Stimulated activated CD8-positive, alpha-beta memory T cell treated with anti-CD3 and anti-CD28 coated beads, Interleukin-4, amount 100 ng/mL, for 1 hour (primary cell): ENCODE results near the gene KLHL26.

Experiments used
- DNase-seq, 2 donors: peaks; one replicate each; pipeline ENCODE4 v3.0.0-alpha.2; 2020; ENCODE audit warnings: low read depth in 2 of 2, low spot score in 1 of 2

KLHL26 gene

DNA sequence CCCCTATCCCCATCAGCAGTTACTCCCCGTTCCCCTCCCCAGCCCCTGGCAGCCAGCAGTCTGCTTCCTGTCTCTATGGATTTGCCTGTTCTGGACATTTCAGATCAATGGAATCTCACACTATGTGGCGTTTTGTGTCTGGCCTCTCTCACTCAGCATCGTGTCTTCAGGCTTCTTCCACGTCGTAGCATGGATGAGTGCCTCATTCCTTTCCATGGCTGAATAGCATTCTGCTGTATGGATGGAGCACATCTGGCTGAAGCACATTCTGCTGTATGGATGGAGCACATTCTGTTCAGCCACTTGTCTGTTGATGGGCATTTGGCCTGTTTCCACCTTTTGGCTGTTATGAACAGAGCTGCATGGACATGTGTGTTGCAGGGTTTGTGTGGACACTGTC lies 76.2 kb downstream of the KLHL26 start:
- DNase-seq: no peak

DNA sequence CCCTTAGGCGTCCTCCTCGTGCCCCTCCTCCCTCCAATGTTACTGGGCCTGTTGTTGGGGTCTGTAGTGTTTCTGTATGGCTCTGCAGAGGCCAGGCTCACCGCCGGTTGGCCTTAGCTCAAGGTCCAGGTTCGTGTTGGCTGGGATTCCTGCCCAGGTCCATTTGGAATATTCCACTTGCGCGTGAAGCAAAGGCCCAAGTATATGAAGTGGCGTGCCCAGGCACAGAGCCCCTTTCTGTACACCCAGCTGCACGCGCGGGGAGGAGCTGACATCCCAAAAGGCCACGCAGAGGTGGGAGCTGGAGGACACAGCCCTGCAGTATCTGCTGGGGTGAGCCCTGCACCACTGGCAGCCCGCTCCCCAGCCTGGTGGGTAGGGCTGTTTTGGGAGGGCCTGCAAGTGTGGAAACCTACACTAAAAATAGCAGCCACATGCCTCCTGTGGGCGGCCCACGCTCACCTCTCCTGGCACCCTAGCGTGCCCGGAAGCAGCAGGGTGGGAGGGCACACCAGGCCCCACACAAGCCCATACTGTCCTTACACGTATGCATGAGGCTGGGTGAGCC lies 76.8 kb downstream of the KLHL26 start:
- no peak for DNase-seq

DNA sequence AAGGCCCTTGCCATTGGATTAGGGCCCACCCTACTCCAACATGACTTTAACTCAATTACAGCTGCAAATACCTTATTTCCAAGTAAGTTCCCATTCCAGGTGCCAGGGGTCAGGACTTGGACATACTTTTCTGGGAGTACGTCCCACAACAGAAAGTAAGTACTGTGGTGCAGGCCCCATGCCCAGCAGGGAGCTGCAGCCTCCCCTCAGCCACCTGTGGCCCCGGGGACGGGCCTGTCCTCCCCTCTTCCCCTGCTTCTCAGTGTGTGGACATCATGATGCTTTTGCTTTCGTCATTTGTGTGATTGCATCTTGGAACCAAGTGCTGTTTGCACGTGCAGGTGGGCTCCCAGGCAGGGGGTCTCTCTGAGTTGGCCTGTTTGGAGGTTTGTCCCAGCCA lies 78.6 kb downstream of the KLHL26 start:
- DNase-seq: no peak

DNA sequence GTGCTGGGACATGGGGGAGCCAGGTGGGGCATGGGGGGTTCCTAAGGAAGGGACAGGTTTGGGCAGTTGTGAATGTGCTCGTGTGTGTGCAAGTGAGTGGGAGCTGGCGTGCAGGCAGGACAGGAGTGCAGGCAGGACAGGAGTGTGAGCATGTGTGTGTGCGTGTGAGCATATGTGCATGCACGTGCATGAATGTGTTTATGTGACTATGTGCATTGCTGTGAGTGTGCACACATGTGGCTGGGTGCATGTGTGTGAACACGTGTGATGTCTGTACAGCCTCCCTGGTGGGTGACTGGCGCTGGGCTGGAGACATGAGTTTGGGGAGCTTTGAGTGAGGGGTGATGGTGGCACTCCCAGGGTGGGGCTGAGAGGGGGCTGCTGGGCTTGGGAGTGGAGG lies 80.0 kb downstream of the KLHL26 start:
- DNase-seq: no peak

DNA sequence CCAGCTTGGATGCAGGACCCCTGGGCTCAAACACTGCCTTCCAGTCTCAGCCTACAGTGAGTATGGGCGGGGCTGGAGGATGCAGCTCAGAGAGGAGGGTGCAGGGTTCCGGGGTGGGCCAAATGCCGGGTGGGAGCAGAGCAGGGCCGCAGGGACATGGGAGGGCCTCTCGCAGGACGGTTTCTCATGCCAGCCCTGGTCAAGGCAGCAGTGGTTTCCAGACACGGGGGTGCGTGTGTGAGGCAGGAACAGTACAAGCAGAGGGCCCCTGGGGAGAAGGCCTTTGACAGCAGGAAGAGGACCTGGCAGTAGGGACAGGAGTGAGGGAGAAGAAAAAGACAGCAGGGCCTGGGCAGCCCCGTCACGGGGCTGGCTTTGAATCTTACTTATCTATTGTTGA lies 80.8 kb downstream of the KLHL26 start:
- DNase-seq: no peak

DNA sequence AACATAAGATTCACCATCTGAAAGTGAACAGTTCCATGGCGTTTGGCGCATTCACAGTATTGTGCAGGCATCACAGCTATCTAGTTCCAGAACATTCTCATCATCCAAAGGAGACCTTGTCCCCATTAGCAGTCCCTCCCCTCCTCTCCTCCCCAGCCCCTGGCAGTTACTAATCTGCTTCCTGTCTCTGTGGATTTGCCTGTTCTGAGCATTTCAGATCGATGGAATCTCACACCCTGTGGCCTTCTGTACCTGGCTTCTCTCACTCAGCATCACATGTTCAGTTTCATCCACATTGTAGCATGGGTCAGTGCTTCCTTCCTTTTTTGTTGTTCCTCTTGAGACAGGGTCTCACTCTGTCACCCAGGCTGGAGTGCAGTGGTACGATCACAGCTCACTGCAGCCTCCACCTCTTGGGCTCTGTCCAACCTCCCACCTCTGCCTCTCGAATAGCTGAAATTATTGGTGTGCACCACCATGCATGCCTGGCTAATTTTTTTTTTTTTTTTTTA lies 81.2 kb downstream of the KLHL26 start:
- no peak for DNase-seq

DNA sequence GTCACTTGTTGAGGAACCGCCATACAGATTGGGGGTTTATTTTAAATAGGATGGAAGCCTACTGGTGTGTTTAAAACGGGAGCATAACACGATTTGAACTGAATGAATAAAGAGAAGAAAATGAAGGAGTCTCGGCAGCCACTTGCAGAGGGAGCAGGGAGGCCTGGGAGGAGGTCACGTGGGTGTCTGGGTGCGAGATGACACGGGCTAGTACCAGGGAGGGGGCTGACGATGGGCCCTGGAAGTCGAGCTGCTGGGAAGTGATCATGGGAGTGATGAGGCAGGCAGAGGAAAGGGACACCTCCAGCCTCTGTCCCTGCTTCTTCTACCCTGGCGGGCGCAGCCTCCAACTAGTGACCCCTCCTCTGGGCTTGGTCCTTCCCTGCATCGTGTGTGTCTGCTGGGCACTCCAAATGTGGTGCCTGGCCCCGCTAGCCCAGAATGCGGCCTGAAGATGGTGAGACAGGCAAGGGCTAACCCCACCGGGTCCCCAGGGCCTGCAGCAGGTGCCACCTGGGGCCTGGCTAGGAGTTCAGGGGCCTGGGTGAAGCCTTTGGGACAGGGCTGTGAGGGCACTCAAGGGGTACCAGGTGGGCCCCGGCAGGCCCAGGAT lies 82.1 kb downstream of the KLHL26 start:
- DNase-seq: no peak

DNA sequence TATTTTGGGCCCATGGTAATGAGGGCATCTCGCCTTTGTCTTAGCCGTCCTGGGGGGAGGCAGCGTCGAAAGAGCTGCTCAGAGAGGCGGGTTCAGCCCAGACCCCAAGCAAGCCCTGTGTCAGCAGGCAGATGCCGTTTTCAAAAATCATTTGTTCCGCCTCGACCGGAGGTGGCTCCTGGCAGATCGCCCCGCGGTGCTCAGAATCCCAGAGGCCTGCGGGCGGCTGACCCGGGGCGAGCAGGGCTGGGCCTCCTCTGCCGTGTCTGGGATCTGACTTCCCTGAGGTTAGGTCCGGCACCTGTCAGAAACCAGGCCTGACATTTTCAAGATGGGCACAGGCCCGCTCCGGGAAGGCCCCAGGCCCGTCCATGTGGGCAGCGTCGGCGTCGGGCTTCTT lies 82.7 kb downstream of the KLHL26 start:
- no peak for DNase-seq
